Large intestine (tissue), 3 donors: ENCODE measurements around the gene PRKAR1B. TPM values are rescaled to one million over a fixed set of nuclear protein-coding genes. Genes with fewer than 3 reads are reported as not detected.

Source experiments
- DNase-seq, 2 donors: peaks; one replicate each; pipeline versions ENCODE4 v3.0.0 to v3.0.0-alpha.2; 2013
- H3K27ac ChIP-seq: one replicate; pipeline ENCODE4 v1.5.1; 2013; ENCODE audit warnings: low read length
- H3K27me3 ChIP-seq: 2 replicates; pipeline ENCODE4 v1.6.1; 2013; ENCODE audit warnings: low read length; ENCODE audit not compliant: control insufficient read depth, insufficient read depth
- H3K36me3 ChIP-seq: 2 replicates; pipeline ENCODE4 v1.6.1; 2013; ENCODE audit warnings: low read length; ENCODE audit not compliant: control insufficient read depth, insufficient read depth
- H3K4me1 ChIP-seq: one replicate; pipeline ENCODE4 v1.6.1; 2013; ENCODE audit warnings: low read length; ENCODE audit not compliant: control insufficient read depth, insufficient read depth
- H3K4me3 ChIP-seq: one replicate; pipeline ENCODE4 v1.5.1; 2013; ENCODE audit warnings: low read length
- H3K9me3 ChIP-seq: one replicate; pipeline ENCODE4 v1.6.1; 2013; ENCODE audit warnings: mild to moderate bottlenecking, low read depth, low read length, moderate library complexity; ENCODE audit not compliant: control insufficient read depth
- WGBS: methylation state at CpG from one replicate; pipeline ENCODE4 v1.1.5; 2013; ENCODE audit warnings: low lambda C conversion rate; ENCODE audit not compliant: insufficient coverage; 5-methylcytosine and 5-hydroxymethylcytosine counted together
- polyA plus RNA-seq: library from polyadenylated mRNA; unstranded; fragments of 120-200 nt; gene quantifications from one replicate; pipeline ENCODE4 v1.2.1, GENCODE V29; 2013

The PRKAR1B gene
- polyA plus RNA-seq, 1 donor: 34.8 TPM

DNA sequence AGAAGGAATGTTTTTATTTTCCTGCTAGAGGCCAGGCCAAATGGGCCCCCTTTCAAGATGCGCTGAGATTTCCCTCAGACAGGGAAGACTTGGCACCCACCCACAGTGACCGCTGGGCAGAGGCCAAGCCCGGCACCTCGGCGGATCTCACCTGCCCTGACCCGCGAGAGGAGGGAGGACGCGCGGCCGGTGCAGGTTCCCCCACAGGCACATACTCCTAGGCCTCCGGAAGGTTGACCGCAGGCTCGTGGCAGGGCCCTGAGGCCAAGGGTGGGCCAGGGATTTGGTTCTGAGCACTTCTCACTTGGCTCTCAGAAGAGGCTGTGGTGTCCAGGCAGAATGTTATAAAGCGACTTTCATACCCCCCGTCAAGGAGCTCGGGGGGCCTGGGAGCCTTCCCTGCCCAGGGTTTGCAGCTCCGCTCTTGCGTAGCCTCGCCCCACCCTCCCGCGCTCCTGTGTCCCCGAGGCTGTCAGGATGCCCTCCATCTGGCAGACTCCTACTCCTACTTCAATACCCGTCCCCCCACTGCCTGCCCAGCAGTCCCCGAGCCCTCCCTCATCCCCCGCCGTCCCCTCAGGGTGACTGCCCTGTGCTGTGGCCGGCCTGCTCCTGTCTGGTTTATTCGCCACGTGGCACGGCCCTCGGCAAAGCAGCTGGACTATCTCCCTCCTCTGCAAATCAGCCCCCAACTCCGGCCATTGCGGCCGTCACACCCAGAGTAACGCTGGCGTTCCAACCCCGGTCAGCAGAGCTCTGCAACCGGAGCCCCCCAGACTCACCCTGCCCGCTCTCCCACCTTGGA, 156.9 kb downstream of the PRKAR1B start:
- DNase-seq: no peak
- H3K4me1 ChIP-seq: peaks cover 2% of the 10 kb centered on the region
- WGBS: no CpG with 5 or more reads among the region's 40 CpGs
- no peaks in the 10 kb centered on the region for H3K27me3 ChIP-seq
- H3K36me3 ChIP-seq: peaks cover 1% of the 10 kb centered on the region
- H3K9me3 ChIP-seq: peaks cover 3% of the 10 kb centered on the region
- H3K4me3 ChIP-seq: no peak overlapping the region
- no peak overlapping the region for H3K27ac ChIP-seq

- no CpG with 5 or more reads among the region's 30 CpGs for WGBS
- no peak overlapping the region for H3K4me3 ChIP-seq
- no peak for DNase-seq
Observed at GRCh38 chr7:569071-569855, 157.8 kb downstream of the PRKAR1B start.

GRCh38 chr7:568031-568951, 158.8 kb downstream of the PRKAR1B start:
- DNase-seq: no peak
- WGBS: no CpG with 5 or more reads among the region's 33 CpGs
- Histone ChIP-seq H3K4me1 (peaks cover 2% of the 10 kb centered on the region), H3K27me3 (no peaks in the 10 kb centered on the region), H3K4me3 (no peak overlapping the region), H3K36me3 (peaks cover 4% of the 10 kb centered on the region), H3K9me3 (no peaks in the 10 kb centered on the region), H3K27ac (no peak overlapping the region)

More at GRCh38 chr7:569071-569855, 157.8 kb downstream of the PRKAR1B start:
- peaks cover 4% of the 10 kb centered on the region for H3K36me3 ChIP-seq
- H3K27ac ChIP-seq: no peak overlapping the region
- H3K27me3 ChIP-seq: no peaks in the 10 kb centered on the region
- H3K9me3 ChIP-seq: no peaks in the 10 kb centered on the region
- peaks cover 2% of the 10 kb centered on the region for H3K4me1 ChIP-seq

DNA sequence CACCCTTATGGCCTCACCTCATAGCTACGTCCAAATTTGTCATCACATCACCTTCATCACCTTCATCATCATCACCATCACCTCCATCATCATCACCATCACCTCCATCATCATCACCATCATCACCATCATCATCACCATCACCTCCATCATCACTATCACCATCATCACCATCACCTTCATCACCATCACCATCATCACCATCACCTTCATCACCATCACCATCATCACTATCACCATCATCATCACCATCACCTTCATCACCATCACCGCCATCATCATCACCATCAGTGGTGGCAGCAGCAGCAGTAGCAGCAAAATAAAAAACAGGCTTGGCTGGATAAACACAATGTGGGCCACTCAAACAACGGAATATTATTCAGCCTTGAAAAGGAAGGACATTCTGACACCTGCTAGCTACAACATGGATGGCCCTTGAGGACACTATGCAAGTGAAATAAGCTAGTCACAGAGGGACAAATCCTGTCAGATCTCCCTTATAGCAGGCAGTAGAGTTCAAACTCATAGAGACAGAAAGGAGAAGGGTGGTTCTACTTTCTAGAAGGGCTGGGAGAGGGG, 159.7 kb downstream of the PRKAR1B start:
- peaks cover 4% of the 10 kb centered on the region for H3K36me3 ChIP-seq
- no peaks in the 10 kb centered on the region for H3K27me3 ChIP-seq
- no peak overlapping the region for H3K27ac ChIP-seq
- peaks cover 2% of the 10 kb centered on the region for H3K4me1 ChIP-seq
- no CpG with 5 or more reads among the region's 3 CpGs for WGBS
- H3K9me3 ChIP-seq: no peaks in the 10 kb centered on the region
- H3K4me3 ChIP-seq: no peak overlapping the region
- no peak for DNase-seq

DNA sequence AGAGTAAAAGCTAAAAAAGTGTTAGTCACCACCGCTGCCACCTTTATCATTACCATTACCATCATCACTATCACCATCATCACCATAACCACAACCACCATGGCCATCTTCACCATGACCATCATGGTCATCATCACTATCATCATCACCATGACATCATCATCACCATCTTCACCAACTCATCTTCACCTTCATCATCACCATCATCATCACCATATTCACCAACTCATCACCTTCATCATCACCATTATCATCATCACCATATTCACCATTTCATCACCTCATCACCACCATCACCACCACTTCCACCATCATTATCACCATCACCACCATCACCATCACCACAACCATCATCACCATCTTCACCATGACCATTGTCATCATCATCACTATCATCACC, 161.0 kb downstream of the PRKAR1B start:
- Histone ChIP-seq H3K9me3 (no peaks in the 10 kb centered on the region), H3K27ac (no peak overlapping the region), H3K27me3 (no peaks in the 10 kb centered on the region), H3K4me1 (peaks cover 11% of the 10 kb centered on the region), H3K36me3 (peaks cover 4% of the 10 kb centered on the region), H3K4me3 (no peak overlapping the region)
- DNase-seq: no peak
- WGBS: 100% methylated on average over 1 of the region's 1 CpG

- Histone ChIP-seq H3K4me1 (peaks cover 15% of the 10 kb centered on the region), H3K27ac (no peak overlapping the region), H3K27me3 (no peaks in the 10 kb centered on the region), H3K4me3 (no peak overlapping the region), H3K9me3 (no peaks in the 10 kb centered on the region), H3K36me3 (peaks cover 6% of the 10 kb centered on the region)
- no peak for DNase-seq
- WGBS: no CpG with 5 or more reads among the region's 26 CpGs
Observed at GRCh38 chr7:564176-564865, 162.8 kb downstream of the PRKAR1B start.

DNA sequence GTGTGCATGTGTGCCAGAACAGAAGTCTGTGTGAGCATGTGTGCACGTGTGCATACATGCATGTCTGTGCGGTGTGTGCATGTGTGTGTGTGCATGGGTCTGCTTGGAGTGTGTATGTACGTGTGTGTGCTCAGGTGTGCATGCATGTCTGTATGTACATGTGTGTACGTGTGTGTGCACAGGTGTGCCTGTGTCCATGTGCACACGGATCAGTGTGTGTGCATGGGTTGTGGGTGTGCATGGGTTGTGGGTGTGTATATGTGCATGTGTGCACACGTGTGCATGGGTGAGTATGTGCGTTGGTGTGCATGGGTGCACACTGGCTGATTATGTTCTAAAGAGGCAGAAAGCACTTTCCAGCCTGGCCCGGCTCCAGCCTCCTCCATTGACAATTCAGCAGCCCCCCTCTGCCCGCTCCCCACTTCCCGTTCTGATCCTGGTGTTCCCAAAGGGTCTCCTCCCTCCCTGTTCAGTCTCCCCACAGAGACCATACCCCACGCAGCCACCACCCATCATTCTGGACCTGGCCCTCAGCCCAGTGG, 163.4 kb downstream of the PRKAR1B start:
- no peak overlapping the region for H3K27ac ChIP-seq
- H3K36me3 ChIP-seq: peaks cover 6% of the 10 kb centered on the region
- no peak overlapping the region for H3K4me3 ChIP-seq
- no peaks in the 10 kb centered on the region for H3K9me3 ChIP-seq
- H3K4me1 ChIP-seq: peaks cover 13% of the 10 kb centered on the region
- no peaks in the 10 kb centered on the region for H3K27me3 ChIP-seq
- DNase-seq: no peak
- no CpG with 5 or more reads among the region's 11 CpGs for WGBS

DNA sequence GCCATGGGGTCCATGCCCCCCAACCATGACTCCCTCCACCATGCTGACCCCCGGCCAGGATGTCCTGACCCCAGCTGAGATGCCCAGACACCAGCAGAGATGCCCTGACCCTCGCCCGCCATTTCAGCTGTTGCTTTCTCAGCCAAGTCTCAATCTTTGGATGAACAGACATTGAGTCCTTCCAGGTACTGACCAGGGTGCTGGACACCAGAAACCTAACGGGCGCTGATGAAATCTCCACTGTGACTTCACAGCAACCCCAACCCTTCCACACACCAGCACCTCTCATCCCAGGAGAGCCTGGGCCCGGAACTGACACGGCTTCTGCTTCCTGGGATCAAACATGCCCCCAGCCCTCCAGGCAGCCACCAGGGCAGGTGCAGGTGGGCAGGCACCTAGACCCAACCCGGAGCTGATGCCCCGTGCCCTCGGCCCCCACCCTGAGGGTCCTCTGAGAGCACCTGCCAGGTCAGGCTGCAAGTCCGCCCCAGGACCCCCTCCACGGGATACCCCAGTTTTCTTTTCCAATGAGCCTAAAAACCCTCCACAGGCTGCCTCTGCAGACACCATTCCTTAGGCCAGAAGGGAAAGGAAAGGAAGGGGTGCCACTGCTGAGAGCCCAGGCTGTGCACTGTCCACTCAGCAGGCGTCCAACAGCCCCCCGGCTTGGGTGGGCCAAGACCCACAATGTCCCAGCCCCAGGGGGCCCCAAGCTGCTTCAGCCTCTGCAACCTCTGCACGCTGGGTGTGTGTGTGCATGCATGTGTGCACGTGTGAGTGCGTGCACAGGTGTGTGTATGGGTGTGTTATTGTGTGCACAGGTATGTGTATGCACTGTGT, 164.1 kb downstream of the PRKAR1B start:
- Histone ChIP-seq H3K27me3 (no peaks in the 10 kb centered on the region), H3K36me3 (peaks cover 6% of the 10 kb centered on the region), H3K27ac (no peak overlapping the region), H3K4me3 (no peak overlapping the region), H3K4me1 (peaks cover 13% of the 10 kb centered on the region), H3K9me3 (no peaks in the 10 kb centered on the region)
- DNase-seq: no peak
- no CpG with 5 or more reads among the region's 17 CpGs for WGBS

DNA sequence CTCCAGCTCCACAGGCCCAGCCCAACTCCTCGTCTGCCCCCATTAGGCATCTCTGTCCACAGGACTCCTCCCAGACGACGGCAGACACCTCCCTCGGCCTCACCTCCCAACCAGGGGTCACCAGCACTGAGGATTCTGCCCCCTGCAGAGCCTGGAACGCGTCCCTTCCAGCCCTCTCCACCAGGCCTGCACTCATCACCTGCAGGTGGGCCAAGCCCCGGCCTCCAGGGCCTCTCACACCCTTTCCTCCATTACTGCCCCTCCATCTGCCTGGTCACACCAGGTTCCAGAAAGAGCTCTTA, 164.8 kb downstream of the PRKAR1B start:
- H3K4me3 ChIP-seq: no peak overlapping the region
- no peak for DNase-seq
- no peaks in the 10 kb centered on the region for H3K27me3 ChIP-seq
- H3K9me3 ChIP-seq: peaks cover 3% of the 10 kb centered on the region
- no CpG with 5 or more reads among the region's 7 CpGs for WGBS
- peaks cover 6% of the 10 kb centered on the region for H3K36me3 ChIP-seq
- no peak overlapping the region for H3K27ac ChIP-seq
- H3K4me1 ChIP-seq: peaks cover 13% of the 10 kb centered on the region
